Measurements from ENCODE around the gene SLC34A2.

Gene SLC34A2

GRCh38 chr4:25663781-25664180 is 8.1 kb downstream of the SLC34A2 start:
- no peak for DNase-seq

DNA sequence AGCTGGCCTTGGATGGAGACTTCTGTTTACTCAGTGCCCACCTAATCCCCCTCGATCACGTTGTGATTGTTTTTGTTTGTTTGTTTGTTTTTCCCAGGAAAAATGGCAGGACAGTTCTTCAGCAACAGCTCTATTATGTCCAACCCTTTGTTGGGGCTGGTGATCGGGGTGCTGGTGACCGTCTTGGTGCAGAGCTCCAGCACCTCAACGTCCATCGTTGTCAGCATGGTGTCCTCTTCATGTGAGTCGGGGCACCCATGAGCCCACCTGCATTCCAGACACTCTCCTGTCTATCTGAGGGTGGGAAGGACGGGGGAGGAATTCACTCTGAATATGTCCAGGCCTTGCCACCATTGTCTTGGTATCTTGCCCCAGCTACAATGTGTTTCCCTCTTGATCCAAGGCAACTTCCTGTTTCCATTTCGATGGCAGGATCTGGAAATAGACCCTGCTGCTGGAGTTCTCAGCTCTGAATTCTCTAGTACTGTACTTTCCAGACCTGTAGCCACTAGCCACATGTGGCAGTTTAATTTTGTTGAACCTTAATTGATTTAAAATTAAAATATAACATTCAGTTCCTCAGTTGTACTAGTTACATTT is 10.5 kb downstream of the SLC34A2 start:
- DNase-seq: no peak

DNA sequence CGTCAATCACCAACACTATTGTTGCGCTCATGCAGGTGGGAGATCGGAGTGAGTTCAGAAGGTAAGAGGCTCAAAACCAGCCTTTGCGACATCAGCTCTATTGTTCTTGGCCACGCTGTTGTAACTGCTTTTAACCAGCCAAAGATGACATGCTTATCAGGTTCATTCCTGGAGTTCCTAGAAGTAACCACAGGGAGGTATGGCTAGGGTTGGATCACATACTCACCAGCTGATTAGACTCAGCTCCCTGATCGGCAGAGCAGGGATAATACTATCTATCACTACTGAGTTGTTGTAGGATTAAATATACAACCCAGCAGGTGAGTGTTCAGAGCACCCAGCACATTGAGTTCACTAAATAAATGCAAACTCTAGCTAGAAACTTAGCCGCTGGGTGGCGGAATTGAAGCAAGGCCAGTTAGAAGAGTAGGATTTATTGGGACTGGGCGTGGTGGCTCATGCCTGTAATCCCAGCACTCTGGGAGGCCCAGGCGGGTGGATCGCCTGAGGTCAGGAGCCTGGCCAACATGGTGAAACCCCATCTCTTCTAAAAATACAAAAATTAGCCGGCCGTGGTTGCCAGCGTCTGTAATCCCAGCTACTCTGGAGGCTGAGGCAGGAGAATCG is 12.4 kb downstream of the SLC34A2 start:
- no peak for DNase-seq

GRCh38 chr4:25670991-25671390 is 15.3 kb downstream of the SLC34A2 start:
- DNase-seq: no peak

GRCh38 chr4:25672756-25673155 is 17.1 kb downstream of the SLC34A2 start:
- no peak for DNase-seq

- DNase-seq: no peak
Measured at GRCh38 chr4:25674386-25674785, 18.7 kb downstream of the SLC34A2 start.

GRCh38 chr4:25676221-25676620 is 20.6 kb downstream of the SLC34A2 start:
- no peak for DNase-seq

- DNase-seq: no peak
Measured at GRCh38 chr4:25677157-25677556, 21.5 kb downstream of the SLC34A2 start.

GRCh38 chr4:25677943-25678342 is 22.3 kb downstream of the SLC34A2 start:
- no peak for DNase-seq

DNA sequence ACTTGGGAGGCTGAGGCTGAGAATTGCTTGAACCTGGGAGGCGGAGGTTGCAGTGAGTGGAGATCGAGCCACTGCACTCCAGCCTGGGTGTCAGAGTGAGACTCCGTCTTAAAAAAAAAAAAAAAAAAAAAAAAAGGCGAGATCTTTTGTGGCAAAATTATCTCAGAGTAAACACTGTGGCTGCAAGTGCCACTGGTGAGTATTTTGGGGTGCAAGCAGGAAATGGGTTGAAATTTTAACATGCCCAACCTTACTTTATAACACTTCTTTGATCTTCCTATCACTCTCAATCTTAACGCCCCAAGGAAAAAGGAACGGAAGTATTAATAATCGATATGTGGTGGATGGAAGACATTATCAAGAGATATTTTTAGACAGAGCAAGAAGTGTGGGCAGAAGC is 32.1 kb downstream of the SLC34A2 start:
- no peak for DNase-seq

GRCh38 chr4:25694466-25694865 is 38.8 kb downstream of the SLC34A2 start:
- no peak for DNase-seq

DNA sequence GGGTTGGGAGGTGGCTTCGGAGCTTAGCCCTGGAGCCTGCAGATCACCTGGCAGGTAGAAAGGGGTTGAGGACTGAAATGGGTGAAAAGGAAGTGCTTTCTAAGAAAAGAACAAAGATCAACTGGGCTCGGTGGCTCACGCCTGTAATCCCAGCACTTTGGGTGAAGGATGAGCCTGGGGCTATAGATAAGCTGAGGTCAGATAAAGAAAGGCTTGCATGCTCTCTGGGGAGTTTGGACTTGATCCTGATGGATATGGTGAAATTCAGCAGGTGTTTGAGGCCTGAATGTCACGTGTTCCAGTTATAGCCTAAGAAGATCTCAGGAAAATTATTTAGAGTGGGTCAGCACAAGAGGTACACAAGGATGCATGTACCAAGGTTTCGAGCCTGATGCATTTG is 40.8 kb downstream of the SLC34A2 start:
- DNase-seq: no peak

DNA sequence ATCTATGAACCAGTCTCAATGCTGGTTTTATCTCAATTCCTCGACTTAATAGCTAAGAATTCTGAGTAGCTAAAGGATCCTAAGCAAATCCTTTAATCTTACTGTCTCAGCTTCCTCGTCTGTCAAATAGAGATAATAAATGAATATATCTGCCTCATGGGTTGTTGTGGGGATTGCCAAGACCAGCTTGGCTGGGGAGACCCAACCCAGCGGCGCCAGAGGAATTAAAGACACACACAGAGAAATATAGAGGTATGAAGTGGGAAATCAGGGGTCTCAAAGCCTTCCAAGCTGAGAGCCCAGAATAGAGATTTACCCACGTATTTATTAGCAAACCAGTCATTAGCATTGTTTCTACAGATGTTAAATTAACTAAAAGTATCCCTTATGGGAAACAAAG is 41.9 kb downstream of the SLC34A2 start:
- DNase-seq: no peak

DNA sequence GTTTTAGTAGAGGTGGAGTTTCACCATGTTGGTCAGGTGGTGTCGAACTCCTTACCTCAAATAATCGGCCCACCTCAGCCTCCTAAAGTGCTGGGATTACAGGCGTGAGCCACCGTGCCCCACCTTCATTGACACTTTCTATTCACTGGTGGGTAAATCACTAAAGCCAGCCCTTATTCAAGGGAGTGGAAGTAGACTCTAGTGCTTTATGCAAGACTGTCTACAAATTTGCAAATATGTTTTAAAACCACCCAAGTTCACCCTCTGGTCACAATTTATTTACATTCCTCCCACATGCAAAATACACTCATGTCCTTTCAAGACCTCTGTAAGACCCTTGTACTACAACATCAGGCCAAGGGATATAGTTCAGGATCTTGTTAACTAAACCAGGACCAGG is 45.0 kb downstream of the SLC34A2 start:
- no peak for DNase-seq

GRCh38 chr4:25702848-25703247 is 47.2 kb downstream of the SLC34A2 start:
- DNase-seq: no peak

DNA sequence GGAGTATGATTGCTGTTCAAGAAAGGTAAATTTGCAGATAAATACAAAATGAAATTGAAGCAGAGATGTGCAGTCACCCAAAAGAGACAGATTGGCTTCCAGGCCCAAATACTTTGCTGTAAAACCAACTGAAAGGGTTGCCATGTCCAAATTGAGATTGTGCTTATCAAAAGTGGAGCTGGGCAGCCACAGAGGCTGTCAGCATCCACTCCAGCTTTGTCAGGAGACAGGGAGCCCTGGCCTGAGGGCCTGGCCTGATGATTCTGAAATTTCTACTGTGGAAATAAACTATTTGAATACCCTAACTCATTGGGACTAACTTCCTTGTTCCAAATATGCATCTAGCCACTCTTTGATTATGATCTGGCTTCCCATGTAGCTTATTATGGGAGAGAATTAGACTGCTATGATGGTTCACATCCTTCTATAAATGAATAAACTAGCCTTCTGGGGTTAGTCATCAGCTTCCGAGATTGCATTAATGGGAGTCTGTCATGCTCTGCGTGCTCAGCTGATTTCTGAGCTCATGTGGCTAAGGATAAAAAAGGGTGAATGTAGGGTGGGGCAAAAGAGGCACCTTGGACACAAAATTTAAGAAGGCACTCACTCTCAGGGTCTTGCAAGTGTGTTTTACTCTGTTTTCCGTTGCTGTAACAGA is 48.2 kb downstream of the SLC34A2 start:
- no peak for DNase-seq

GRCh38 chr4:25704516-25704915 is 48.9 kb downstream of the SLC34A2 start:
- no peak for DNase-seq

- DNase-seq: no peak
Measured at GRCh38 chr4:25710637-25711036, 55.0 kb downstream of the SLC34A2 start.

GRCh38 chr4:25712611-25713010 is 57.0 kb downstream of the SLC34A2 start:
- no peak for DNase-seq

DNA sequence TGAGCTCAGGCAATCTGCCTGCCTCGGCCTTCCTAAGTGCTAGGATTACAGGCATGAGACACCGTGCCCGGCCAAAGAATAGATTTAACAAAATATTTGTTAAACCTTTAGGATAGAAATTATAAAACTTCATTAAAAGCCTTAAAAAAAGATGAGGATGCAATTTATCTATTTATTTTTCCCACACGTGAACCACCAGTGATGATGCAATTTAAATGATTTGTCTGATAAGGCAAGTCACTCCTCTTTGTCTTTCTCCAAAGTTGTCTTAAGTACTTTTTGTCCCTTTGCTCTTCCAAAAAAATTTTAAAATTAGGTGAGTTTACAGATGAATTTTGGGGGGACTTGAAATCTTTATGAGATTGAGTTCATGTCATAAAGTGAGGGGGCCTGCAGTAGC is 58.2 kb downstream of the SLC34A2 start:
- DNase-seq: no peak

GRCh38 chr4:25722964-25723363 is 67.3 kb downstream of the SLC34A2 start:
- DNase-seq: no peak

- no peak for DNase-seq
Measured at GRCh38 chr4:25723409-25723808, 67.8 kb downstream of the SLC34A2 start.

GRCh38 chr4:25725870-25726269 is 70.2 kb downstream of the SLC34A2 start:
- no peak for DNase-seq

- DNase-seq: no peak
Measured at GRCh38 chr4:25727711-25728493, 72.3 kb downstream of the SLC34A2 start.

Measured in activated CD4-positive, alpha-beta T cell treated with anti-CD3 and anti-CD28 coated beads, Interleukin-2, Interleukin-6, amounts not matched to agents 100 ng/mL and 50 ng/mL, durations not matched to agents 16 hours and 8 hours (primary cell).